HG02588 (cell line): ENCODE data around the gene PEX5.
"Not testable (repeated sequence)": the region's sequence is repeated elsewhere in the genome, so short reads cannot be mapped to it uniquely, and the experiment has no call there.

Experiments used
- ATAC-seq: cut with Tn5 transposase; IDR thresholded peaks from one replicate; pipeline ENCODE4 v1.9.1; 2021; ENCODE audit warnings: mild to moderate bottlenecking, moderate library complexity; ENCODE audit not compliant: unreplicated experiment

Gene PEX5

GRCh38 chr12:7158781-7159609, 30.5 kb upstream of the PEX5 start:
- no peak for ATAC-seq

GRCh38 chr12:7160183-7160582, 29.3 kb upstream of the PEX5 start:
- no peak for ATAC-seq

GRCh38 chr12:7161327-7161726, 28.2 kb upstream of the PEX5 start:
- ATAC-seq: no peak

GRCh38 chr12:7161811-7162210, 27.7 kb upstream of the PEX5 start:
- no peak for ATAC-seq

- no peak for ATAC-seq
Observed at GRCh38 chr12:7162691-7163114, 26.8 kb upstream of the PEX5 start.

GRCh38 chr12:7169951-7170350, 19.5 kb upstream of the PEX5 start:
- no peak for ATAC-seq

GRCh38 chr12:7171854-7172253, 17.6 kb upstream of the PEX5 start:
- ATAC-seq: no peak

GRCh38 chr12:7175493-7175892, 14.0 kb upstream of the PEX5 start:
- no peak for ATAC-seq

GRCh38 chr12:7176595-7176994, 12.9 kb upstream of the PEX5 start:
- no peak for ATAC-seq

GRCh38 chr12:7178481-7178880, 11.0 kb upstream of the PEX5 start:
- ATAC-seq: no peak

- no peak for ATAC-seq
Observed at GRCh38 chr12:7180685-7181084, 8.8 kb upstream of the PEX5 start.

GRCh38 chr12:7186058-7186457, 3.4 kb upstream of the PEX5 start:
- not testable (repeated sequence) for ATAC-seq

GRCh38 chr12:7188562-7189397, 706 bp upstream of the PEX5 start:
- peak; percentile 25 for ATAC-seq

- no peak for ATAC-seq
Observed at GRCh38 chr12:7190268-7191055, 976 bp downstream of the PEX5 start.

- no peak for ATAC-seq
Observed at GRCh38 chr12:7193674-7194073, 4.2 kb downstream of the PEX5 start.

GRCh38 chr12:7197841-7198240, 8.4 kb downstream of the PEX5 start:
- no peak for ATAC-seq

GRCh38 chr12:7203109-7203508, 13.6 kb downstream of the PEX5 start:
- no peak for ATAC-seq

GRCh38 chr12:7205091-7205490, 15.6 kb downstream of the PEX5 start:
- no peak for ATAC-seq

GRCh38 chr12:7206691-7207090, 17.2 kb downstream of the PEX5 start:
- ATAC-seq: no peak

GRCh38 chr12:7207866-7208625, 18.6 kb downstream of the PEX5 start:
- no peak for ATAC-seq

- ATAC-seq: no peak
Observed at GRCh38 chr12:7209958-7210357, 20.5 kb downstream of the PEX5 start.
